Esophagus muscularis mucosa (tissue), 4 donors: Measurements from ENCODE around the gene LY9.

ENCODE experiments used
- EP300 ChIP-seq: sonication (generic); formaldehyde crosslinking; IDR thresholded peaks from one replicate; pipeline ENCODE4 v1.6.1; 2017; ENCODE audit warnings: antibody characterized with exemption
- POLR2A ChIP-seq: fragments of 450-650 bp; IDR thresholded peaks from one replicate; pipeline ENCODE4 v1.6.1; 2017; ENCODE audit warnings: antibody characterized with exemption, moderate library complexity, mild to moderate bottlenecking, low read depth
- TF ChIP-seq, protein P1 (sequence below), 3 experiments: fragments of 200-600 bp in 2 of 3; fragments of 450-650 bp in 1 of 3; sonication (generic) in 2 of 3; IDR thresholded peaks; one replicate each; pipeline ENCODE4 v1.5.1; 2017 to 2019; ENCODE audit warnings: antibody characterized with exemption in 3 of 3, mild to moderate bottlenecking in 2 of 3, moderate library complexity in 1 of 3

- TF ChIP-seq, protein P1, sequence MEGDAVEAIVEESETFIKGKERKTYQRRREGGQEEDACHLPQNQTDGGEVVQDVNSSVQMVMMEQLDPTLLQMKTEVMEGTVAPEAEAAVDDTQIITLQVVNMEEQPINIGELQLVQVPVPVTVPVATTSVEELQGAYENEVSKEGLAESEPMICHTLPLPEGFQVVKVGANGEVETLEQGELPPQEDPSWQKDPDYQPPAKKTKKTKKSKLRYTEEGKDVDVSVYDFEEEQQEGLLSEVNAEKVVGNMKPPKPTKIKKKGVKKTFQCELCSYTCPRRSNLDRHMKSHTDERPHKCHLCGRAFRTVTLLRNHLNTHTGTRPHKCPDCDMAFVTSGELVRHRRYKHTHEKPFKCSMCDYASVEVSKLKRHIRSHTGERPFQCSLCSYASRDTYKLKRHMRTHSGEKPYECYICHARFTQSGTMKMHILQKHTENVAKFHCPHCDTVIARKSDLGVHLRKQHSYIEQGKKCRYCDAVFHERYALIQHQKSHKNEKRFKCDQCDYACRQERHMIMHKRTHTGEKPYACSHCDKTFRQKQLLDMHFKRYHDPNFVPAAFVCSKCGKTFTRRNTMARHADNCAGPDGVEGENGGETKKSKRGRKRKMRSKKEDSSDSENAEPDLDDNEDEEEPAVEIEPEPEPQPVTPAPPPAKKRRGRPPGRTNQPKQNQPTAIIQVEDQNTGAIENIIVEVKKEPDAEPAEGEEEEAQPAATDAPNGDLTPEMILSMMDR (IDR thresholded peaks at IDR 0.05): no peak
- TF ChIP-seq EP300: no peak
- TF ChIP-seq POLR2A: no peak
These were observed 80.3 kb downstream of the LY9 start for GRCh38 chr1:160876311-160876710.
